GM10248 (cell line): ENCODE results near the gene PJA2.

Experiments used
- CTCF ChIA-PET: fragments of 300-600 bp; sonication (Branson Sonifier 250); formaldehyde crosslinking; extraction: SDS; loops from one replicate; lab custom pipeline; 2021; ENCODE audit warnings: antibody characterized with exemption; lab: Yijun Ruan, JAX
- POLR2A ChIA-PET: fragments of 350-650 bp; sonication (Branson Sonifier 250); formaldehyde crosslinking; extraction: SDS; loops from one replicate; lab custom pipeline; 2020; ENCODE audit warnings: antibody characterized with exemption; lab: Yijun Ruan, JAX
- DNase-seq: peaks from one replicate; pipeline ENCODE4 v3.0.0; 2012; ENCODE audit errors: extremely low spot score
- TF ChIP-seq, protein P1 (sequence below): IDR thresholded peaks from 2 replicates; pipeline ENCODE4 v1.5.1; 2012; ENCODE audit warnings: mild to moderate bottlenecking, low read depth; ENCODE audit errors: extremely low read depth, missing control alignments, control extremely low read depth

Gene PJA2

DNA sequence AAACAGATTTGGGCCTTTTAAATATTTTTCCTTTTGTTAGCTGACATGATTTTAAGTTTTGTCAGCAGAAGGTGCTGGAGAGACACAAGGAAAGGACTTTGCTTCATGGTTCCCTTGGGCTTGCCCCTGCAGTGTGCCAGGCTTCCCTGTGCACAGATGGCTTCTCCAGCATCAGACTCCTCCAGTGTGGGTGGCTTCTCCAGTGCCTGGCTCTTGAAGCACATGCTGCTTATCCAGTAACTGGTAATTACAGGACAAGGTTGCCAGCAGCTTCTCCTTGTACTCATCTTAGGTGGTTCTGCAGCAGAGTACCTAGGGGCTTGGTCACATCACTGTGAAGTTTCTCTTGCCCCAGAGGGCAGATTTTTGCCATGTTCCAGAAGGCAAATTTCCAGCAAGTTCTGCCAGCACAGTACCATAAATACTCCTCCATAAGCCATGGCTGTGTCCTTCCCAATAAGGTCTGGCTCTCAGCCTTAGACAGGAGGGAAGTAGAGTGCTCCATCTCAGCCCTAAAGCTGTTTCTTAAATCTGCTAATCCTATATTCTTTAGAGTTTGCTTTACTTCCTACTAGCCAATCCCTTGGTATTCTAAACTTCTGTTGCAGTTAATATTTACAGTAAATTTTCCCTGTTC is 62.4 kb downstream of the PJA2 start:
- CTCF ChIA-PET, result interaction anchor here (0.7 to 1.3 kb wide), 3 partner anchors 10 to 20 kb away, joined by 3 to 4 read pairs (median 3); no protein-coding TSS in a partner anchor

DNA sequence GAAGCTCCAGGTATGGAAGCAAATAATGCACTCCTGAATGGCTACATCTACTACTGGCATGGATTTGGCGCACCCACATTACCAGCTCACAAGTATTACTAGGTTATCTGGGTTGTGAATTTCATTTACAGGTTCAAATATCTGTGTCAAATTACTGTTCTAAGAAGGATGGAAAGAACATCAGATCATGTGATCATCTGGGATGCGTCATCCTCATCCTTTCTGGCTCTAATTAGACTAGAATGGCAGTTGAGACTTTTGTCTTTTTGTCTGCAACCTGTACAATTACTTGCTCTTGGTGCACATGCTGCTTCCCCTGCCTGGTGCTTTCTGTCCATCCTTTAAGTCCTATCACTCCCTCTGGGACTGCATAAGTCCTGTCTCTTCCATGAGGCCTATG is 64.1 kb downstream of the PJA2 start:
- ChIA-PET CTCF (no interaction called here), POLR2A (no interaction called here)
- no peak for DNase-seq
- TF ChIP-seq, protein P1, sequence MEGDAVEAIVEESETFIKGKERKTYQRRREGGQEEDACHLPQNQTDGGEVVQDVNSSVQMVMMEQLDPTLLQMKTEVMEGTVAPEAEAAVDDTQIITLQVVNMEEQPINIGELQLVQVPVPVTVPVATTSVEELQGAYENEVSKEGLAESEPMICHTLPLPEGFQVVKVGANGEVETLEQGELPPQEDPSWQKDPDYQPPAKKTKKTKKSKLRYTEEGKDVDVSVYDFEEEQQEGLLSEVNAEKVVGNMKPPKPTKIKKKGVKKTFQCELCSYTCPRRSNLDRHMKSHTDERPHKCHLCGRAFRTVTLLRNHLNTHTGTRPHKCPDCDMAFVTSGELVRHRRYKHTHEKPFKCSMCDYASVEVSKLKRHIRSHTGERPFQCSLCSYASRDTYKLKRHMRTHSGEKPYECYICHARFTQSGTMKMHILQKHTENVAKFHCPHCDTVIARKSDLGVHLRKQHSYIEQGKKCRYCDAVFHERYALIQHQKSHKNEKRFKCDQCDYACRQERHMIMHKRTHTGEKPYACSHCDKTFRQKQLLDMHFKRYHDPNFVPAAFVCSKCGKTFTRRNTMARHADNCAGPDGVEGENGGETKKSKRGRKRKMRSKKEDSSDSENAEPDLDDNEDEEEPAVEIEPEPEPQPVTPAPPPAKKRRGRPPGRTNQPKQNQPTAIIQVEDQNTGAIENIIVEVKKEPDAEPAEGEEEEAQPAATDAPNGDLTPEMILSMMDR, result no peak

More for the DNA sequence above, 62.4 kb downstream of the PJA2 start:
- TF ChIP-seq, protein P1, result no peak
- no peak for DNase-seq
- POLR2A ChIA-PET, result no interaction called here

DNA sequence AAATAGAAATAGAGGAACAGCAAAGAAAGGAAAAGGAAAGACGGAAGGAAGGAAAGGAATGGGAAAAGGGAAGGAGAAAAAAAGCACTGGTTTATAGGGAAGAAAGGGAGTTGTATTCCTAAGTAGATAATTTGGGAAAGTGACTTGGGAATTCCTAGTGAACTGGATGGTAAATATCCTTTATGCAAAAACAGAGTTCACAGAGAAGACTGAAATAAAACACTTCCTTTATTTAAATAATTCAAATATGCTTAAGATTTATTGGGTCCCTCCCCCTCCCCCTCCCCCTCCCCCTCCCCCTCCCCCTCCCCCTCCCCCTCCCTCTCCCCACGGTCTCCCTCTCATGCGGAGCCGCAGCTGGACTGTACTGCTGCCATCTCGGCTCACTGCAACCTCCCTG is 69.4 kb downstream of the PJA2 start:
- TF ChIP-seq, protein P1, result no peak
- ChIA-PET POLR2A (no interaction called here), CTCF (no interaction called here)
- DNase-seq, result no peak

DNA sequence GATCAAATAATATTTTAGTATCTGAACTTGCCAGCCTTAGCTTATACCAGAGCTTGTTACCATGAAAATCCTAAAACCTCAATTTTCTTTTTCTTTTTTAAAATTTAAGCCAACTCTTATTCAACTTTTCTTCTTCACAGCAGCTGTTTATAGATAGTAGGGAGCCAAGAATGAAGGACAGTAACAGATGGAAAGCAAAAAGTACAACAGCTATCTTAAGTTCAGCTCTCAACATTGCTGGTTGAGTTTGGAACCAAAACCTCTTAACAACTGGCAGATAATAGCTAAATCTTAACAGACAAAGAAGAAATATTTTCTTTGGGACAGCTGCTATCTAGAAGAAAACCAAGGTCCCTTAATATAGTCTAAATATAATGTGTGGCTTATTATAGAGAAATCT is 74.7 kb downstream of the PJA2 start:
- CTCF ChIA-PET, result no interaction called here
- no peak for DNase-seq
- POLR2A ChIA-PET, result no interaction called here
- TF ChIP-seq, protein P1, result no peak

DNA sequence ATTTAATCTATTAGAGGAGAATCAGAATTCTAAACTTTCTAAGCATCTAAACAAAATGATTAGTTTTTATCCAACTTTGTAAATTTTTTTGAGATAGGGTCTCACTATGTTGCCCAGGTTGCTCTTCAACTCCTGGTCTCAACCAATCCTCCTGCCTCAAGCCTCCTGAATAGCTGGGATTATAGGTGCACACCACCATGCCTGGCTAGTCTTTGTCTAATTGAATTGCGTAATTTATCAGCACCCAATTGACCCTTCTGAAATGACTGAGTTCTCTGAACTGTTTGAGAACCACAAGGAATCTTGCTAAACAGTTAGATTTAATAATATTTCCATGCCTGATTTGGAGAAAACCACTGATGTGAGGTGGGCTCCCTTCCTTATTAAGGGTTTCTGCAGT is 75.7 kb downstream of the PJA2 start:
- ChIA-PET CTCF (no interaction called here), POLR2A (no interaction called here)
- no peak for DNase-seq
- TF ChIP-seq, protein P1, result no peak

DNA sequence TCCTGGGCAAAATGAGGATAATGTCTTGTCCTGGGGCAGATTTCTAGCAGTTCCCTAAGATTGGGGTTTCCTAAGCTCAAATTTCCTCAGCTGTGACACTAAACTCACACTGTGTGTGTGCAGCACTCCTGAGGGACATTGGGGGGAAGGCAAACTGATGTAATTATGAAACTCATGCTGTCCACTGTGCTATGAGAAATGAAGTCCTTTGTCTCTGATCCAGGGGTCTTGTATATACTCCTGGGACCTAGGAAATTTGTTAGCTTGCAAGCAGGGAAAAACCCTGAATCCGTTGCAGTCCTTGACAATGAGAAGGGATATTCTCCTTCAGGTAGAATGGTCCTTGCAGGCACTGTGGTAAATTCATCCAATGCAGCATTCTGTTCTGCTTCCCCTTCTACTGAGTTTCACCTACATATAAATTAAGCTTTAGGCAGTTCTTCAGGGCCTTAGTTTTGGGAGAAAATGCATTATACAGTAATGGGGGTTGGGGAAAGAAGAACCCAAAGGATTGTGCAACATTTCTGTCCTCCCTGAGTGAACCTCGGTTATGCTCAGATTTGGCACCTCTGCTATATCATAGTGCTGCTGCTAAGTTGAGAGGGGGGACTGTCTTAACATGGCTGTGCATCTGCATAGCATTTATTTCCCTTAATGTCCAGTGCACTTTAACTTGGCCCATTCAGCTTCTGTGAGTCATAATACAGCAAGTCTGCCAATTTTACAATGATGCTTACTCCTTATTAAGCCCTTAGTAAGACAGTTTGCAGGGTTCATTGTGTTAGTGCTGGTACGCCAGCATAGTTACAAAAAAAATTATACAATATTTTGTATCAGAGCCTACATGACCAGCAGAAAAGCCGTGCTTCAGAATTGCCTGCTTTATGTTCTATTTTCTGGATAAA is 80.2 kb downstream of the PJA2 start:
- DNase-seq, result no peak
- POLR2A ChIA-PET, result no interaction called here
- CTCF ChIA-PET, result interaction anchor here (1.1 to 2.6 kb wide), 4 partner anchors 8 to 694 kb away, joined by 3 to 9 read pairs (median 3); no protein-coding TSS in a partner anchor

More for the DNA sequence above, 80.2 kb downstream of the PJA2 start:
- TF ChIP-seq, protein P1, result no peak
